Measurements from ENCODE around the gene PLCH1.

The PLCH1 gene

DNA sequence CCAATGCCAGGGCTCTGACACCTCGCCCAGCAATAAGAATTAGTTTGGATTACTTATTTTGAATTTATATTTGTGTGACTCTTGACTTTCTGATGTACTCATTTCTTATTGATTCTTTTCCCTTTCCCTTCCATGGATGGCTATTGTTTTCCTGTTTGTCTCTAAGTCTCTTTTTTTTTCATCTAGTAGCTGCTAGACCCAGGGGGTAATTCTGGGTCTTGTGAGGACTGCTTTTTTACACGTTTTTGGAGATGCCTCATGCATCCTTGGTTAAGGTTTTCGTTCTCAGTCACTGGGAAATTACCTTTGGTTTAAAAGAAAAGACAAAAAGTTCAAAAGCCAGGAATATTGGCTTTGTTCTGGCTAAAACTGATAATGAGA, 381.2 kb downstream of the PLCH1 start:
- H3K9me3 ChIP-seq (ENCODE audit: insufficient read depth, low read length, severe bottlenecking) = peaks cover 8% of the 10 kb centered on the region
- ATAC-seq (ENCODE audit: insufficient read depth, low read depth) (no peak), DNase-seq (no peak)
- H4K20me1 ChIP-seq (ENCODE audit: insufficient read depth, low read length) = no peaks in the 10 kb centered on the region
- H3K4me1 ChIP-seq (ENCODE audit: insufficient read depth, low read length) = no peaks in the 10 kb centered on the region
- no peaks in the 10 kb centered on the region for H3K36me3 ChIP-seq (ENCODE audit: insufficient read depth, low read length)
- no peak overlapping the region for H3K9ac ChIP-seq (ENCODE audit: low read depth, low read length)
- H3K79me2 ChIP-seq (ENCODE audit: insufficient read depth, low read length) = no peaks in the 10 kb centered on the region
- TF ChIP-seq EZH2 (IDR thresholded peaks at IDR 0.05; ENCODE audit: borderline replicate concordance, low read depth, low read length, severe bottlenecking) = no peak
- TF ChIP-seq, protein P1, sequence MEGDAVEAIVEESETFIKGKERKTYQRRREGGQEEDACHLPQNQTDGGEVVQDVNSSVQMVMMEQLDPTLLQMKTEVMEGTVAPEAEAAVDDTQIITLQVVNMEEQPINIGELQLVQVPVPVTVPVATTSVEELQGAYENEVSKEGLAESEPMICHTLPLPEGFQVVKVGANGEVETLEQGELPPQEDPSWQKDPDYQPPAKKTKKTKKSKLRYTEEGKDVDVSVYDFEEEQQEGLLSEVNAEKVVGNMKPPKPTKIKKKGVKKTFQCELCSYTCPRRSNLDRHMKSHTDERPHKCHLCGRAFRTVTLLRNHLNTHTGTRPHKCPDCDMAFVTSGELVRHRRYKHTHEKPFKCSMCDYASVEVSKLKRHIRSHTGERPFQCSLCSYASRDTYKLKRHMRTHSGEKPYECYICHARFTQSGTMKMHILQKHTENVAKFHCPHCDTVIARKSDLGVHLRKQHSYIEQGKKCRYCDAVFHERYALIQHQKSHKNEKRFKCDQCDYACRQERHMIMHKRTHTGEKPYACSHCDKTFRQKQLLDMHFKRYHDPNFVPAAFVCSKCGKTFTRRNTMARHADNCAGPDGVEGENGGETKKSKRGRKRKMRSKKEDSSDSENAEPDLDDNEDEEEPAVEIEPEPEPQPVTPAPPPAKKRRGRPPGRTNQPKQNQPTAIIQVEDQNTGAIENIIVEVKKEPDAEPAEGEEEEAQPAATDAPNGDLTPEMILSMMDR (IDR thresholded peaks at IDR 0.05; ENCODE audit: borderline replicate concordance, extremely low read depth, low read length, poor library complexity, severe bottlenecking) = no peak
- H3K4me2 ChIP-seq (ENCODE audit: insufficient read depth, low read length) = no peak overlapping the region
- H3K4me3 ChIP-seq (ENCODE audit: low read depth in 1 of 2, low read length in 2 of 2) = no peak overlapping the region
- H2AFZ ChIP-seq (ENCODE audit: low read depth, low read length) = no peak overlapping the region
- H3K27ac ChIP-seq (ENCODE audit: low read length) = no peak overlapping the region
- H3K27me3 ChIP-seq (ENCODE audit: insufficient read depth, low read length, poor library complexity) = no peaks in the 10 kb centered on the region

GRCh38 chr3:155362808-155363689, 381.8 kb downstream of the PLCH1 start:
- TF ChIP-seq EZH2 (IDR thresholded peaks at IDR 0.05; ENCODE audit: borderline replicate concordance, low read depth, low read length, severe bottlenecking) = no peak
- TF ChIP-seq, protein P1 (IDR thresholded peaks at IDR 0.05; ENCODE audit: borderline replicate concordance, extremely low read depth, low read length, poor library complexity, severe bottlenecking) = no peak
- Histone ChIP-seq H2AFZ (ENCODE audit: low read depth, low read length) (no peak overlapping the region), H4K20me1 (ENCODE audit: insufficient read depth, low read length) (no peaks in the 10 kb centered on the region), H3K4me3 (ENCODE audit: low read depth in 1 of 2, low read length in 2 of 2) (no peak overlapping the region), H3K4me1 (ENCODE audit: insufficient read depth, low read length) (no peaks in the 10 kb centered on the region), H3K79me2 (ENCODE audit: insufficient read depth, low read length) (no peaks in the 10 kb centered on the region), H3K27ac (ENCODE audit: low read length) (no peak overlapping the region), H3K36me3 (ENCODE audit: insufficient read depth, low read length) (no peaks in the 10 kb centered on the region), H3K27me3 (ENCODE audit: insufficient read depth, low read length, poor library complexity) (no peaks in the 10 kb centered on the region), H3K9me3 (ENCODE audit: insufficient read depth, low read length, severe bottlenecking) (peaks cover 8% of the 10 kb centered on the region), H3K4me2 (ENCODE audit: insufficient read depth, low read length) (no peak overlapping the region), H3K9ac (ENCODE audit: low read depth, low read length) (no peak overlapping the region)
- no peak for ATAC-seq (ENCODE audit: insufficient read depth, low read depth)
- DNase-seq = no peak

- Histone ChIP-seq H3K9me3 (ENCODE audit: insufficient read depth, low read length, severe bottlenecking) (peaks cover 5% of the 10 kb centered on the region), H3K79me2 (ENCODE audit: insufficient read depth, low read length) (no peaks in the 10 kb centered on the region), H3K4me3 (ENCODE audit: low read depth in 1 of 2, low read length in 2 of 2) (no peak overlapping the region), H2AFZ (ENCODE audit: low read depth, low read length) (no peak overlapping the region), H3K27ac (ENCODE audit: low read length) (no peak overlapping the region), H3K4me1 (ENCODE audit: insufficient read depth, low read length) (no peaks in the 10 kb centered on the region), H3K9ac (ENCODE audit: low read depth, low read length) (no peak overlapping the region), H3K4me2 (ENCODE audit: insufficient read depth, low read length) (no peak overlapping the region), H4K20me1 (ENCODE audit: insufficient read depth, low read length) (no peaks in the 10 kb centered on the region), H3K36me3 (ENCODE audit: insufficient read depth, low read length) (no peaks in the 10 kb centered on the region), H3K27me3 (ENCODE audit: insufficient read depth, low read length, poor library complexity) (no peaks in the 10 kb centered on the region)
- no peak for ATAC-seq (ENCODE audit: insufficient read depth, low read depth)
- DNase-seq = no peak
- TF ChIP-seq, protein P1 (IDR thresholded peaks at IDR 0.05; ENCODE audit: borderline replicate concordance, extremely low read depth, low read length, poor library complexity, severe bottlenecking) = no peak
- no peak for TF ChIP-seq EZH2 (IDR thresholded peaks at IDR 0.05; ENCODE audit: borderline replicate concordance, low read depth, low read length, severe bottlenecking)
These were observed 384.6 kb downstream of the PLCH1 start for GRCh38 chr3:155360281-155360680.

Data from DND-41 (cell line).